ENCODE data around the gene OGN. TPM values are rescaled to one million over a fixed set of nuclear protein-coding genes. Genes with fewer than 3 reads are reported as not detected.

Gene OGN
- total RNA-seq, 1 experiment from 2014 or later: not detected

- Histone ChIP-seq H3K9me3 (no peaks in the 10 kb centered on the region), H3K36me3 (ENCODE audit: control insufficient read depth, insufficient read depth, low read length) (no peaks in the 10 kb centered on the region), H3K4me1 (no peaks in the 10 kb centered on the region), H3K4me3 (ENCODE audit: low read depth, low read length) (no peak overlapping the region), H3K27me3 (replicated peaks; ENCODE audit: control insufficient read depth, insufficient read depth, low read length) (no peaks in the 10 kb centered on the region)
- intact Hi-C loops (cut with micrococcal nuclease; ENCODE audit: unreplicated experiment): no loop called here
- CTCF ChIA-PET: no interaction called here
- Mint-ChIP-seq H3K36me3 (ENCODE audit: insufficient read depth, unreplicated experiment) (peaks cover 5% of the 10 kb centered on the region), H3K27me3 (ENCODE audit: insufficient read depth, unreplicated experiment) (no peaks in the 10 kb centered on the region), H3K27ac (ENCODE audit: unreplicated experiment) (no peak overlapping the region), H3K9me3 (ENCODE audit: unreplicated experiment) (no peaks in the 10 kb centered on the region), H3K4me3 (ENCODE audit: unreplicated experiment) (no peak overlapping the region), H3K4me1 (ENCODE audit: low read depth, unreplicated experiment) (peaks cover 6% of the 10 kb centered on the region)
- no TSS peak for BruUV-seq (replicated peaks)
- no peak for TF ChIP-seq CTCF (IDR thresholded peaks at IDR 0.05; ENCODE audit: insufficient read depth in 1 of 2, low read depth in 1 of 2, low read length in 1 of 2, severe bottlenecking in 1 of 2, unreplicated experiment in 1 of 2)
- DNase-seq: no peak
- POLR2A ChIA-PET: no interaction called here
Observed at GRCh38 chr9:92407818-92408217, 3.4 kb upstream of the OGN start.

GRCh38 chr9:92406477-92406876 is 2.1 kb upstream of the OGN start:
- peaks cover 6% of the 10 kb centered on the region for H3K4me1 Mint-ChIP-seq (ENCODE audit: low read depth, unreplicated experiment)
- CTCF ChIA-PET: no interaction called here
- H3K27ac Mint-ChIP-seq (ENCODE audit: unreplicated experiment): no peak overlapping the region
- TF ChIP-seq CTCF (IDR thresholded peaks at IDR 0.05; ENCODE audit: insufficient read depth in 1 of 2, low read depth in 1 of 2, low read length in 1 of 2, severe bottlenecking in 1 of 2, unreplicated experiment in 1 of 2): no peak
- no peak overlapping the region for H3K4me3 ChIP-seq (ENCODE audit: low read depth, low read length)
- no peaks in the 10 kb centered on the region for H3K9me3 ChIP-seq
- POLR2A ChIA-PET: no interaction called here
- H3K4me3 Mint-ChIP-seq (ENCODE audit: unreplicated experiment): no peak overlapping the region
- peaks cover 5% of the 10 kb centered on the region for H3K36me3 Mint-ChIP-seq (ENCODE audit: insufficient read depth, unreplicated experiment)
- intact Hi-C loops (cut with micrococcal nuclease; ENCODE audit: unreplicated experiment): no loop called here
- no peaks in the 10 kb centered on the region for H3K4me1 ChIP-seq
- no peaks in the 10 kb centered on the region for H3K9me3 Mint-ChIP-seq (ENCODE audit: unreplicated experiment)
- H3K27me3 ChIP-seq (replicated peaks; ENCODE audit: control insufficient read depth, insufficient read depth, low read length): no peaks in the 10 kb centered on the region
- H3K36me3 ChIP-seq (ENCODE audit: control insufficient read depth, insufficient read depth, low read length): no peaks in the 10 kb centered on the region
- no TSS peak for BruUV-seq (replicated peaks)
- DNase-seq: no peak
- no peaks in the 10 kb centered on the region for H3K27me3 Mint-ChIP-seq (ENCODE audit: insufficient read depth, unreplicated experiment)

GRCh38 chr9:92405818-92406217 is 1.4 kb upstream of the OGN start:
- Histone ChIP-seq H3K27me3 (replicated peaks; ENCODE audit: control insufficient read depth, insufficient read depth, low read length) (no peaks in the 10 kb centered on the region), H3K9me3 (no peaks in the 10 kb centered on the region), H3K4me1 (no peaks in the 10 kb centered on the region), H3K36me3 (ENCODE audit: control insufficient read depth, insufficient read depth, low read length) (no peaks in the 10 kb centered on the region), H3K4me3 (ENCODE audit: low read depth, low read length) (no peak overlapping the region)
- no peak for TF ChIP-seq CTCF (IDR thresholded peaks at IDR 0.05; ENCODE audit: insufficient read depth in 1 of 2, low read depth in 1 of 2, low read length in 1 of 2, severe bottlenecking in 1 of 2, unreplicated experiment in 1 of 2)
- Mint-ChIP-seq H3K27me3 (ENCODE audit: insufficient read depth, unreplicated experiment) (no peaks in the 10 kb centered on the region), H3K36me3 (ENCODE audit: insufficient read depth, unreplicated experiment) (peaks cover 5% of the 10 kb centered on the region), H3K4me1 (ENCODE audit: low read depth, unreplicated experiment) (peaks cover 6% of the 10 kb centered on the region), H3K27ac (ENCODE audit: unreplicated experiment) (no peak overlapping the region), H3K9me3 (ENCODE audit: unreplicated experiment) (no peaks in the 10 kb centered on the region), H3K4me3 (ENCODE audit: unreplicated experiment) (no peak overlapping the region)
- ChIA-PET CTCF (no interaction called here), POLR2A (no interaction called here)
- intact Hi-C loops (cut with micrococcal nuclease; ENCODE audit: unreplicated experiment): no loop called here
- BruUV-seq (replicated peaks): no TSS peak
- no peak for DNase-seq

All from Caco-2 (cell line).